ENCODE results near the gene FGL2.
"Not testable (repeated sequence)": the region's sequence is repeated elsewhere in the genome, so short reads cannot be mapped to it uniquely, and the experiment has no call there.

FGL2 gene

GRCh38 chr7:77199013-77199966, at the start of gene FGL2:
FGL2 (minus strand) TSS chr7:77199819; CDS start chr7:77199793, 26 bp downstream.
- DNase-seq, result no peak

- DNase-seq, result no peak
These were observed 48.5 kb upstream of the FGL2 start for GRCh38 chr7:77248154-77248553.

DNA sequence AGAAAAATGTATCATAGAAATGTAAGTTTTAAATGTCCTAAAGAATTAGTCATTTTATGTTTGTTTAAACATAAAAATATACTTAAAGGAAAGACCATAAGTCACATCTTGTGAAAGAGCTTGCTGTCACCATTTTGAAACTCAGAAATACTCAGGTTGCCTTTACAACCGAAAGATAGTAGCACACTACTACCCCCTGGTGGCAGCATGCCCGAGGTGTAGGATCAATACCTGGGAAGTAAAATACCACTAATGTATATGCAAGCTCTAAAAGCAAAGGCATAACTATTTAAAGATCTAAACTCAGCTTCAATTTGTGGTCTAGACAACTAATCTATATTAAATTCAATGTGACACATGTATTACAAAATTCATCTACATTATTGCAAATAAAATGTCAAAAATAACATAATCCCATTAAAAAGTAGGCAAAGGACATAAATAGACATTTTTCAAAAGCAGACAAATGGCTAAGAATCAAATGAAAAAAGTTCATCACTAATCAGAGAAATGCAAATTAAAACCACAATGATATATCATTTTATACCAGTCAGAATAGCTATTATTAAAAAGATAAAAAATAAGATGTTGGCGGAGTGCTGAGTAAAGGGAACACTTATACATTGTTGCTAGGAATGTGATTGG, 47.7 kb upstream of the FGL2 start:
- peak; percentile 56 for DNase-seq

DNA sequence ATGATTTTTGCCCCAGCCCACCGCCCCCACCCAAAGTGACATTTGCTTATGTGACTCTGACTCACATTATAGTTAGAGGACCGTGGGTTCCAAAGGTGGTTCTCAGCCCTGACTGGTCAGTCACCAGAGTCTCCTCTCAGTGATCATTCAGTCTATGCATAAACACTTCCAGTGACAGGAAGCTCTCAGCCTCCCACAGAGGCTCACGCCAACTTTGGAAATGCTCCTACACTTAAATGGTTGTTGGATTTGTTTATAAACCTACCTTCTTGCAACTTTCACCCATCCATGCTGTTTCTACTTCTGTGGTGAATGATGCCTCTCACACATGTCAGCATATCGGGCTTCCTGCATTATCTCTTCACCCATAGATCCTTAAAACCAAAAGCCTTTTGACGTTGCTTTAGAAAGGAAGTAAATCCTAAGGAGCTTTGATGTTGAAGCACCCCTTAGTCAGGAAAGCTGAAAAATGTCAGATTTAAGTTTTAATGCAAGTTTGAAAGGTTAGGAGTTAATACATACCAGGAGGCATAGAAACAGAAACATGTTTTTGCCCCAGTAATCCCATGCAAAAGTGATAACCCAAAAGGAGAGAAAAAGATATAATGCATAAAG, 46.5 kb upstream of the FGL2 start:
- no peak for DNase-seq

GRCh38 chr7:77245015-77245755, 45.6 kb upstream of the FGL2 start:
- DNase-seq, result no peak

GRCh38 chr7:77244222-77244934, 44.8 kb upstream of the FGL2 start:
- DNase-seq, result no peak

GRCh38 chr7:77242554-77242953, 42.9 kb upstream of the FGL2 start:
- DNase-seq, result no peak

GRCh38 chr7:77242068-77242467, 42.4 kb upstream of the FGL2 start:
- no peak for DNase-seq

DNA sequence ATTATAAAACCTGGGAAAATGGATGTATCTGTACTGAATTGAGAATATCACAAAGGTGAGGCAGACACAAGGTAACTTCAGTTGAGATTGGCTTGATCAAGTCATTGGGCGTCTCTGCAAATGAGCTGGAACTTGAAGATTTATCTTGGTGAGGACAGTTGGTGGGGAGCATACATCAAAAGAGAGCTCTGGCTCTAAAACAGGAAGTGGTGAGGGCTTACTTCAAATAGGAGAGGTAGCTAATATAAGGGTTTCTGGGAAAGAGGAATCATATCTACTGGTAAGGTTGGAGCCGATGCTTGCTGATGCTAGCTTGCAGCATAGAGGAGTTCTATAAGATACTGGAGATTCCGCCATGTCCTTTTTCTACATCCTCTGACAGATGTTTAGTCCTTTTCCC, 39.9 kb upstream of the FGL2 start:
- no peak for DNase-seq

GRCh38 chr7:77238703-77239136, 39.1 kb upstream of the FGL2 start:
- DNase-seq, result no peak

- no peak for DNase-seq
These were observed 35.7 kb upstream of the FGL2 start for GRCh38 chr7:77235276-77235675.

- DNase-seq, result no peak
These were observed 32.8 kb upstream of the FGL2 start for GRCh38 chr7:77232467-77232866.

DNA sequence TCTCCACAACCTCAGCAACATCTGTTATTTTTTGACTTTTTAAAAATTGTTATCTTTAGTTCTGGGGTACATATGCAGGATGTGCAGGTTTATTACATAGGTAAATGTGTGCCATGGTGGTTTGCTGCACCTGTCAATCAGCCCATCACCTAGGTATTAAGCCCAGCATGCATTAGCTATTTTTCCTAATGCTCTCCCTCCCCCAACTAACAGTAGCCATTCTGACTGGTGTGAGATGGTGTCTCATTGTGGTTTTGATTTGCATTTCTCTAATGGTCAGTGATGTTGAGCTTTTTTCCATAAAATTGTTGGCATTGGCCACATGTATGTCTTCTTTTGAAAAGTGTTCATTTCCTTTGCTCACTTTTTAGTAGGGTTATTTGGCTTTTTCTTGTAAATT, 29.2 kb upstream of the FGL2 start:
- not testable (repeated sequence) for DNase-seq

DNA sequence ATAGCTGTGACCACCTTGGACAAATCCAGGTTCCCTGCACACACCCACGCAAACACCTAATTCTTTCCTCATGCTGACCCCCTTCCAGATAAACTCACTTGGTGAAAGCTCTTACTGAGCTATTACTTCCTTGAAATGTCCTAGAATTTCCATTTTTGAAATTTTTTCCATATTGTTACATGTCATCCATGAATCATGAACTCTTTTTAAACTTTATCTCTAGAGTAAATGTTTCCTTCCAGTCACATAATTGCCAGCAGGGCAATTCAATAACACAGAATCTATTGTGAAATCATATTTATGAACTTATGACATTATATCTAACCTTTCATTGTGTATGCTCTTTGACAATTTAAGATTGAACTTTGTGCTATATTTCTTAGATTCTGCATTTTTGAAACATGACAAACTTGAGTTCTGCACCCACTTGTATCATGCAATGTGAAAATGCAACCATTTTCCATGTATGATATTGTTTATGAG, 26.8 kb upstream of the FGL2 start:
- no peak for DNase-seq

DNA sequence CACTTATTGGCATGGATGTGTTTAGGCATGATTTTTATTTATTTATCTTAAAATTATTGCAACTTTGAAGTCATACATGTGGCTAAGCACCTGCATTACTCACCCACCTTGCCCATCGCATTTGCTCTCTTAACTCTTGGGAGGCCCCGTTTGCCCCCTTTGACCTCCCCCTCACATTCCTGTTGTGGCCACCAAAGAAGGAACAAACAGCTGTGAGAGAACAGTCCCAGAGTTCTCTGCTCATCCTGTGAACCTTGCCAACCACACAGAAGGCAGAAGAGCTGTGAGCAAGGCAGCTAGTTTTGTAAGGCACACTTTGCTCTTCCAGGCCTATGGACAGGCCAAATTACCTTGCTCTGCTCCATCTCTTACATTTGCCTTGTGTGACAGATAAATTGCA, 23.6 kb upstream of the FGL2 start:
- DNase-seq, result no peak

DNA sequence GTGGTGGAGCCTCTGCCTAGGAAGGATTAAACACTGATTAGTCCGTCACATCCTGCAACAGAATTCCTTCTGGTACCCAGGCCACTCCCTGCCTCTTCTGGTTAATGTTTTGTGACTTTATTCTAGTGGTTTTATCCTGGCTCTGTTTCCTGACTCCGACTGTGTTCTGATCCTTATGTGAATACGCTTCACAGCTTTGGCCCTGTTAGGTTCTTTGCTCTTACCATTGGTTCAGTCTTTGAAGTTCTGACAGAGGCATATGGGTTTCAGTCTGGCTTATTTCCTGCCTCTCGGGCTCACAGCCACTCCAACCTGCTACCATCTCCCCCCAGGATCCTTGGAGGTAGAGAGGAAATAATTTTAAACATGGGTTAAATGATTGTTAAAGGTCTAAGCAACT, 23.2 kb upstream of the FGL2 start:
- DNase-seq, result no peak

- no peak for DNase-seq
These were observed 22.4 kb upstream of the FGL2 start for GRCh38 chr7:77222065-77222464.

DNA sequence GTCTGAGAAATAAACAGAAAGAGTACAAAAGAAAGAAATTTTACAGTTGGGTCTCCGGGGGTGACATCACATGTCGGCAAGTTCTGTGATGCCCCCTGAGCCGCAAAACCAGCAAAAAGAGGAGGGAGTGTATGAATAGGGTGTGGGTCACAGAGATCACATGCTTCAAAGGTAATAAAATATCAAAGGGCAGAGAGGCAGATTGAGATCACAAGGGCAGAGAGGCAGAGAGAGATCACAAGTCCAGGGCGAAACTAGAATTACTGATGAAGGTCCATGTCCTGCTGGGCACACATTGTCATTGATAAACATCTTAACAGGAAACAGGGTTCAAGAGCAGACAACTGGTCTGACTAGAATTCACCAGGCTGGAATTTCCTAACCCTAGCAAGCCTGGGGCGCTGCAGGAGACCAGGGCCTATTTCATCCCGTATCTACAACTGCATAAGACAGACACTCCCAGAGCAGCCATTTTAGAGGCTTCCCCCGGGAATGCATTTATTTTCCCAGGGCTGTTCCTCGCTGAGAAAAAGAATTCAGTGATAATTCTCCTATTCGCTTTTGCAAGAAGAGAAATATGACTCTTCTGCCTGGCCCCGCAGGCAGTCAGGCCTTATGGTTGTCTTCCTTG, 20.2 kb upstream of the FGL2 start:
- not testable (repeated sequence) for DNase-seq

GRCh38 chr7:77217474-77218185, 18.0 kb upstream of the FGL2 start:
- no peak for DNase-seq

DNA sequence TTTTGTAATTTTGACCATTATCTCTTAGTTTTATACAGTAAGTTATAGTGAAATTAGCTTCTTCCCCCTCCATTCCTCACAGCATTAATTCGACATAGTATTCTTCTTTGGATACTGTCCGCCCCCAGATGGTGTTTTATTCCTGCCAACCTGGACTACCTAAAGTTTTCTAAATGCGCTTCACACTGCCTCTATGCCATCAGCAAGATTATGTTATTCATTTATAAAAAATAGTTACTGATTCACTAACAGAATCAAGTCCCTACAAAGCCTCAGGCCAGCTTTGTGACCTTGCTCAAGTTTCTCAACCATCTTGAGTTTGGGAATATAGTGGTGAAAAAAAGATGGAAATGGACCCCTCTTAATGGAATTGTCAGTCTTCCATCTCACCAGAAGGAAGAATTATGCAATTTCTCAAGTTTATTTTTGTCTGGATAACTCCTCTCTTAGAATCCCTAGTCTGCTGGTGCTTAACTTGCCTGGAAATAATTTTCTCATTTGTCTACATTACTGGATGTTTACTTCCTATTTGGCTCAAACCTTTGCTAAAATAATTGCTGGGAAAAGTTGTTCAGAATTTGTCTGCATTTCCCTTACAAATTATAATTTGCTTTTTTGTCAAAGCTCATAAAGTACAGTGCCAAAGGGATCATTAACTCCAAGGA, 16.7 kb upstream of the FGL2 start:
- DNase-seq, result no peak

All from NCI-H1436 (cell line).